DND-41 (cell line): ENCODE results near the gene CLEC12A.

Experiments used
- EZH2 ChIP-seq: IDR thresholded peaks from 3 replicates; pipeline ENCODE4 v1.6.1; 2012; ENCODE audit warnings: borderline replicate concordance, low read depth, mild to moderate bottlenecking, moderate library complexity, low read length, inconsistent platforms; ENCODE audit not compliant: severe bottlenecking
- TF ChIP-seq, protein P1 (sequence below): IDR thresholded peaks from 2 replicates; pipeline ENCODE4 v1.5.1; 2012; ENCODE audit warnings: borderline replicate concordance, low read length, moderate library complexity, mild to moderate bottlenecking; ENCODE audit not compliant: poor library complexity, severe bottlenecking; ENCODE audit errors: extremely low read depth

DNA sequence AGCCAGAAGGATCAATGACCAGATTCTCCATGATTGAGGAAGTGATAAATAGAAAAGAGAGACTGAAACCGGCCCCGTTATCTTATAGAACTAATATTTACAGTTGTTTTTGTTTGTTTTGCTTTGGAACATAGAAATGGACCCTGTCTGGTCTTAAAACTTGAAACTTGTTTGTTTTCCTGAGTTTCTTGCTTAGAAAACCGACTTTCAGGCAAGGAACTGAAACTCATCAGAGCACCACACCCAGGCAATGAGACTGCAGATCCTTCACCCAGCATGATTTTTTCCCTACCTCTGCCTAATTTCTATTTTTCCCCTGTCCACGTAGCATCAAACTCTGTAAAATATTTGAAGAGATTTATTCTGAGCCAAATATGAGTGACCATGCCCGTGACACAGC is 10.6 kb upstream of the CLEC12A start:
- TF ChIP-seq, protein P1, sequence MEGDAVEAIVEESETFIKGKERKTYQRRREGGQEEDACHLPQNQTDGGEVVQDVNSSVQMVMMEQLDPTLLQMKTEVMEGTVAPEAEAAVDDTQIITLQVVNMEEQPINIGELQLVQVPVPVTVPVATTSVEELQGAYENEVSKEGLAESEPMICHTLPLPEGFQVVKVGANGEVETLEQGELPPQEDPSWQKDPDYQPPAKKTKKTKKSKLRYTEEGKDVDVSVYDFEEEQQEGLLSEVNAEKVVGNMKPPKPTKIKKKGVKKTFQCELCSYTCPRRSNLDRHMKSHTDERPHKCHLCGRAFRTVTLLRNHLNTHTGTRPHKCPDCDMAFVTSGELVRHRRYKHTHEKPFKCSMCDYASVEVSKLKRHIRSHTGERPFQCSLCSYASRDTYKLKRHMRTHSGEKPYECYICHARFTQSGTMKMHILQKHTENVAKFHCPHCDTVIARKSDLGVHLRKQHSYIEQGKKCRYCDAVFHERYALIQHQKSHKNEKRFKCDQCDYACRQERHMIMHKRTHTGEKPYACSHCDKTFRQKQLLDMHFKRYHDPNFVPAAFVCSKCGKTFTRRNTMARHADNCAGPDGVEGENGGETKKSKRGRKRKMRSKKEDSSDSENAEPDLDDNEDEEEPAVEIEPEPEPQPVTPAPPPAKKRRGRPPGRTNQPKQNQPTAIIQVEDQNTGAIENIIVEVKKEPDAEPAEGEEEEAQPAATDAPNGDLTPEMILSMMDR = no peak
- TF ChIP-seq EZH2 = no peak
